ENCODE measurements around the gene MAP3K12.

- no peak for TF ChIP-seq CTCF (IDR thresholded peaks at IDR 0.05)
- TF ChIP-seq POLR2A (IDR thresholded peaks at IDR 0.05; ENCODE audit: low read depth), result no peak
- TF ChIP-seq POLR2AphosphoS5 (IDR thresholded peaks at IDR 0.05), result no peak
- no peak for TF ChIP-seq EP300 (IDR thresholded peaks at IDR 0.05)
These were observed 1.0 kb downstream of the MAP3K12 start for GRCh38 chr12:53498235-53498630.
